Thoracic aorta (tissue), 2 donors: ENCODE measurements around the gene PAOX. TPM values are rescaled to one million over a fixed set of nuclear protein-coding genes. Genes with fewer than 3 reads are reported as not detected.

Experiments used
- ATAC-seq: fragments of 150-250 bp; one replicate; pipeline ENCODE4 v1.8.0; 2017; ENCODE audit warnings: low read depth; ENCODE audit not compliant: insufficient number of reproducible peaks, low FRiP score
- DNase-seq: peaks from one replicate; pipeline ENCODE4 v3.0.0-alpha.2; 2020; ENCODE audit warnings: low spot score
- H3K27ac ChIP-seq, 2 donors: fragments of 200-600 bp; sonication (generic); 1 replicate in 1 of 2; 2 replicates in 1 of 2; pipeline ENCODE4 v1.5.1; 2016; ENCODE audit warnings: mild to moderate bottlenecking in 2 of 2, moderate library complexity in 2 of 2
- H3K27me3 ChIP-seq: fragments of 200-600 bp; sonication (generic); replicated peaks from 2 replicates; pipeline ENCODE4 v1.6.0; 2016; ENCODE audit warnings: mild to moderate bottlenecking; ENCODE audit not compliant: insufficient read depth
- H3K36me3 ChIP-seq: fragments of 200-600 bp; sonication (generic); one replicate; pipeline ENCODE4 v1.5.1; 2016
- H3K4me1 ChIP-seq, 2 donors: fragments of 200-600 bp; sonication (generic); 1 replicate in 1 of 2; 2 replicates in 1 of 2; pipeline versions ENCODE4 v1.5.1 to v1.6.0; 2016; ENCODE audit warnings: low read depth in 2 of 2, mild to moderate bottlenecking in 1 of 2; ENCODE audit not compliant: control insufficient read depth in 1 of 2
- H3K4me3 ChIP-seq: fragments of 200-600 bp; sonication (generic); 2 replicates; pipeline ENCODE4 v1.5.1; 2016; ENCODE audit warnings: mild to moderate bottlenecking
- H3K9me3 ChIP-seq: fragments of 200-600 bp; sonication (generic); 2 replicates; pipeline ENCODE4 v1.5.1; 2016
- total RNA-seq, 2 donors: library from RNA; depleted of rRNA; stranded (reverse); fragments of >200 nt; gene quantifications; one replicate each; pipeline versions ENCODE4 v1.1.0 to v1.2.3, GENCODE V29; 2016
- TF ChIP-seq, protein P1 (sequence below): fragments of 200-600 bp; sonication (generic); IDR thresholded peaks from one replicate; pipeline ENCODE4 v1.5.1; 2019; ENCODE audit warnings: antibody characterized with exemption

PAOX gene
- total RNA-seq, 2 donors from 2014 or later = 7.0 to 9.1 TPM

- DNase-seq (no peak), ATAC-seq (no peak)
- Histone ChIP-seq H3K36me3 (peaks cover 10% of the 10 kb centered on the region), H3K9me3 (no peaks in the 10 kb centered on the region), H3K4me1 (peaks cover 3 to 21% of the 10 kb centered on the region in 2 donors), H3K4me3 (no peak overlapping the region), H3K27me3 (no peaks in the 10 kb centered on the region), H3K27ac (no peak overlapping the region)
- TF ChIP-seq, protein P1, sequence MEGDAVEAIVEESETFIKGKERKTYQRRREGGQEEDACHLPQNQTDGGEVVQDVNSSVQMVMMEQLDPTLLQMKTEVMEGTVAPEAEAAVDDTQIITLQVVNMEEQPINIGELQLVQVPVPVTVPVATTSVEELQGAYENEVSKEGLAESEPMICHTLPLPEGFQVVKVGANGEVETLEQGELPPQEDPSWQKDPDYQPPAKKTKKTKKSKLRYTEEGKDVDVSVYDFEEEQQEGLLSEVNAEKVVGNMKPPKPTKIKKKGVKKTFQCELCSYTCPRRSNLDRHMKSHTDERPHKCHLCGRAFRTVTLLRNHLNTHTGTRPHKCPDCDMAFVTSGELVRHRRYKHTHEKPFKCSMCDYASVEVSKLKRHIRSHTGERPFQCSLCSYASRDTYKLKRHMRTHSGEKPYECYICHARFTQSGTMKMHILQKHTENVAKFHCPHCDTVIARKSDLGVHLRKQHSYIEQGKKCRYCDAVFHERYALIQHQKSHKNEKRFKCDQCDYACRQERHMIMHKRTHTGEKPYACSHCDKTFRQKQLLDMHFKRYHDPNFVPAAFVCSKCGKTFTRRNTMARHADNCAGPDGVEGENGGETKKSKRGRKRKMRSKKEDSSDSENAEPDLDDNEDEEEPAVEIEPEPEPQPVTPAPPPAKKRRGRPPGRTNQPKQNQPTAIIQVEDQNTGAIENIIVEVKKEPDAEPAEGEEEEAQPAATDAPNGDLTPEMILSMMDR = no peak
These were observed 19.0 kb upstream of the PAOX start for GRCh38 chr10:133359972-133360610.

- Histone ChIP-seq H3K4me3 (no peak overlapping the region), H3K27me3 (no peaks in the 10 kb centered on the region), H3K36me3 (peaks cover 20% of the 10 kb centered on the region), H3K9me3 (no peaks in the 10 kb centered on the region), H3K27ac (no peak overlapping the region), H3K4me1 (peaks cover 3 to 14% of the 10 kb centered on the region in 2 donors)
- DNase-seq (no peak), ATAC-seq (no peak)
- TF ChIP-seq, protein P1 = no peak
These were observed 17.8 kb upstream of the PAOX start for GRCh38 chr10:133361227-133361626.

- Histone ChIP-seq H3K4me3 (no peak overlapping the region), H3K27me3 (no peaks in the 10 kb centered on the region), H3K4me1 (peaks cover 0 to 8% of the 10 kb centered on the region in 2 donors), H3K27ac (no peak overlapping the region), H3K36me3 (peaks cover 27% of the 10 kb centered on the region), H3K9me3 (no peaks in the 10 kb centered on the region)
- DNase-seq (no peak), ATAC-seq (no peak)
- TF ChIP-seq, protein P1 = no peak
These were observed 17.2 kb upstream of the PAOX start for GRCh38 chr10:133361773-133362441.

GRCh38 chr10:133362846-133363245, 16.2 kb upstream of the PAOX start:
- no peak overlapping the region for H3K4me3 ChIP-seq
- no peak for ATAC-seq
- TF ChIP-seq, protein P1 = no peak
- H3K27ac ChIP-seq = no peak overlapping the region
- no peaks in the 10 kb centered on the region for H3K9me3 ChIP-seq
- DNase-seq = no peak
- H3K4me1 ChIP-seq = no peaks in the 10 kb centered on the region
- peaks cover 28% of the 10 kb centered on the region for H3K36me3 ChIP-seq
- no peaks in the 10 kb centered on the region for H3K27me3 ChIP-seq

GRCh38 chr10:133364645-133365431, 14.2 kb upstream of the PAOX start:
- TF ChIP-seq, protein P1 = no peak
- ATAC-seq (no peak), DNase-seq (no peak)
- Histone ChIP-seq H3K4me3 (no peak overlapping the region), H3K27me3 (no peaks in the 10 kb centered on the region), H3K9me3 (no peaks in the 10 kb centered on the region), H3K36me3 (peaks cover 44% of the 10 kb centered on the region), H3K4me1 (no peaks in the 10 kb centered on the region), H3K27ac (no peak overlapping the region)
